ENCODE results near the gene PRUNE2. TPM values are rescaled to one million over a fixed set of nuclear protein-coding genes. Genes with fewer than 3 reads are reported as not detected.

PRUNE2 gene
- total RNA-seq, 1 donor from 2014 or later = 8.7 TPM

DNA sequence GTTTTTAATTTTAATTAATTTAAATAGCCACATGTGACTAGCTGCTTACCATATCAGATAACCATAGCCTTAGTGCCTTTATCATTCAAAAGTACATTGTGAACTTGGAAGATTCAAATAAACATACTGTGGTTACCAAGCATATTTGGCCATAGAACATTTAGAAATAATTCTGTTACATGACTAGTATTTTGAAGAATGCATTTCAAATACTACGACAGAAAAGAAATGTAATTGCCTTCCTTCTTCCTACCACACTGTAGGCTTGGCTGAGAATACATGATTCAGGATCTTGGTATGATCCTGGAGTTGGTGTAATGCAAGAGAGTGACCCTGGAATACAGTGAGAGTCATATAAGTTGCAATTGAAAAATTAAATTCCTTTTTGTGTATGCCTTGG, 251.3 kb downstream of the PRUNE2 start:
- Histone ChIP-seq H3K79me2 (ENCODE audit: insufficient read depth, low read length) (no peaks in the 10 kb centered on the region), H3K4me1 (ENCODE audit: insufficient read depth, low read length) (peaks cover 34% of the 10 kb centered on the region), H2AFZ (ENCODE audit: low read depth, low read length) (no peak overlapping the region), H3K27ac (ENCODE audit: low read depth, low read length) (peak overlapping the region; percentile 76), H4K20me1 (ENCODE audit: insufficient read depth, low read length) (no peaks in the 10 kb centered on the region), H3K9me3 (ENCODE audit: insufficient read depth, low read depth, low read length) (no peaks in the 10 kb centered on the region), H3K27me3 (ENCODE audit: insufficient read depth, low read length) (no peaks in the 10 kb centered on the region), H3K4me2 (ENCODE audit: low read length) (peak overlapping the region; percentile 73), H3K36me3 (ENCODE audit: insufficient read depth, low read length) (no peaks in the 10 kb centered on the region), H3K9ac (ENCODE audit: low read length) (peak overlapping the region; percentile 54), H3K4me3 (ENCODE audit: insufficient read depth, low read depth, low read length) (peak overlapping the region; percentile 1)
- peak; percentile 97 for DNase-seq (ENCODE audit: low read depth)
- Mint-ChIP-seq H3K27ac (ENCODE audit: unreplicated experiment) (peak overlapping the region; percentile 94), H3K4me1 (ENCODE audit: low read depth, unreplicated experiment) (peaks cover 61% of the 10 kb centered on the region), H3K36me3 (ENCODE audit: low read depth, unreplicated experiment) (peaks cover 3% of the 10 kb centered on the region), H3K27me3 (ENCODE audit: low read depth, unreplicated experiment) (no peaks in the 10 kb centered on the region), H3K9me3 (ENCODE audit: unreplicated experiment) (no peaks in the 10 kb centered on the region), H3K4me3 (ENCODE audit: unreplicated experiment) (no peak overlapping the region)
- peak; percentile 100 for FAIRE-seq
- TF ChIP-seq EZH2 (IDR thresholded peaks at IDR 0.05; ENCODE audit: insufficient read depth, low read length) = no peak
- TF ChIP-seq, protein P1, sequence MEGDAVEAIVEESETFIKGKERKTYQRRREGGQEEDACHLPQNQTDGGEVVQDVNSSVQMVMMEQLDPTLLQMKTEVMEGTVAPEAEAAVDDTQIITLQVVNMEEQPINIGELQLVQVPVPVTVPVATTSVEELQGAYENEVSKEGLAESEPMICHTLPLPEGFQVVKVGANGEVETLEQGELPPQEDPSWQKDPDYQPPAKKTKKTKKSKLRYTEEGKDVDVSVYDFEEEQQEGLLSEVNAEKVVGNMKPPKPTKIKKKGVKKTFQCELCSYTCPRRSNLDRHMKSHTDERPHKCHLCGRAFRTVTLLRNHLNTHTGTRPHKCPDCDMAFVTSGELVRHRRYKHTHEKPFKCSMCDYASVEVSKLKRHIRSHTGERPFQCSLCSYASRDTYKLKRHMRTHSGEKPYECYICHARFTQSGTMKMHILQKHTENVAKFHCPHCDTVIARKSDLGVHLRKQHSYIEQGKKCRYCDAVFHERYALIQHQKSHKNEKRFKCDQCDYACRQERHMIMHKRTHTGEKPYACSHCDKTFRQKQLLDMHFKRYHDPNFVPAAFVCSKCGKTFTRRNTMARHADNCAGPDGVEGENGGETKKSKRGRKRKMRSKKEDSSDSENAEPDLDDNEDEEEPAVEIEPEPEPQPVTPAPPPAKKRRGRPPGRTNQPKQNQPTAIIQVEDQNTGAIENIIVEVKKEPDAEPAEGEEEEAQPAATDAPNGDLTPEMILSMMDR (IDR thresholded peaks at IDR 0.05; ENCODE audit: insufficient read depth, low read depth, low read length) = no peak

DNA sequence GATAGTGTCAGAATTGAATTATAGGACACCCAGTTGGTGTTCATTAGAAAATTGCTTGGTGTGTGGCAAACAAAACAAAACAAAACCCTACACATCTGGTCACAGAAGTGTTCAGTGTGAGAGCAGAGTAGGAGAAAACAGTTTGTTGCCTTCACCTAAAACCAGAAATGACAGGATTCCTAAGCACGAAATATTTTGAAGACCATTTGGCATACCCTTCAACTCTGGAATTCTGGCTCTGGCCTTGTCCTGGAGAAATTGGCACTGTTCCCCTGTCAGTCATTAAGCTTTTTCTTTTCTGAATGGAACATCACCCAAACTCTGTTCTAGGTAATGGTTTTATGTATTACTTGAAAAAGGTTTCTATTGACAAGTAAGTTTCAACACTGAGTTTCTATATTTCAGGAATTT, 251.9 kb downstream of the PRUNE2 start:
- TF ChIP-seq, protein P1 (IDR thresholded peaks at IDR 0.05; ENCODE audit: insufficient read depth, low read depth, low read length) = no peak
- no peak for TF ChIP-seq EZH2 (IDR thresholded peaks at IDR 0.05; ENCODE audit: insufficient read depth, low read length)
- peak overlapping the region; percentile 76 for H3K27ac ChIP-seq (ENCODE audit: low read depth, low read length)
- no peaks in the 10 kb centered on the region for H3K27me3 Mint-ChIP-seq (ENCODE audit: low read depth, unreplicated experiment)
- peak overlapping the region; percentile 1 for H2AFZ ChIP-seq (ENCODE audit: low read depth, low read length)
- H3K27ac Mint-ChIP-seq (ENCODE audit: unreplicated experiment) = peak overlapping the region; percentile 86
- no peak overlapping the region for H3K4me3 Mint-ChIP-seq (ENCODE audit: unreplicated experiment)
- no peaks in the 10 kb centered on the region for H4K20me1 ChIP-seq (ENCODE audit: insufficient read depth, low read length)
- peaks cover 3% of the 10 kb centered on the region for H3K36me3 Mint-ChIP-seq (ENCODE audit: low read depth, unreplicated experiment)
- peak; percentile 66 for DNase-seq (ENCODE audit: low read depth)
- no peaks in the 10 kb centered on the region for H3K79me2 ChIP-seq (ENCODE audit: insufficient read depth, low read length)
- no peaks in the 10 kb centered on the region for H3K9me3 ChIP-seq (ENCODE audit: insufficient read depth, low read depth, low read length)
- no peaks in the 10 kb centered on the region for H3K36me3 ChIP-seq (ENCODE audit: insufficient read depth, low read length)
- H3K9ac ChIP-seq (ENCODE audit: low read length) = peak overlapping the region; percentile 54
- peak overlapping the region; percentile 73 for H3K4me2 ChIP-seq (ENCODE audit: low read length)
- H3K9me3 Mint-ChIP-seq (ENCODE audit: unreplicated experiment) = no peaks in the 10 kb centered on the region
- FAIRE-seq = peak; percentile 73
- no peak overlapping the region for H3K4me3 ChIP-seq (ENCODE audit: insufficient read depth, low read depth, low read length)
- H3K4me1 ChIP-seq (ENCODE audit: insufficient read depth, low read length) = peaks cover 34% of the 10 kb centered on the region
- H3K4me1 Mint-ChIP-seq (ENCODE audit: low read depth, unreplicated experiment) = peaks cover 61% of the 10 kb centered on the region
- no peaks in the 10 kb centered on the region for H3K27me3 ChIP-seq (ENCODE audit: insufficient read depth, low read length)

DNA sequence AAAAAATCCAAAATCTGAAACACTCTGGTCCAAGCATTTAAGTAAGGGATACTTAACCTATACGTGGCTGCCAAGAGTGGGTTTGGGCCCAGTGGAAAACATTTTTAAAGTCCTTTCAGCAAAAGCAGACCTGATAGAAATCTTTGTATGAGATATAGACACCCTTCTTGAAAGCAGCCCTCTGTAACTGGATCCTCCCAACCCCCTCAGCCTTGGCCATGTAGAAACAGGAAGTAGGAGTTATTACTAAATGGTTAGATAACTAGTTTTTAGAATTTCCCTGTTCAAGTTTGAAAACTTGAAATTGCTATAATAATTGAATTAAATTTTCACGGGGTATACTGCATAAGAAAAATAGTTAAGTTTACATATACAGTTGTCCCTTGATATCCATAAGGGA, 253.0 kb downstream of the PRUNE2 start:
- H3K9me3 Mint-ChIP-seq (ENCODE audit: unreplicated experiment) = no peaks in the 10 kb centered on the region
- H3K4me1 Mint-ChIP-seq (ENCODE audit: low read depth, unreplicated experiment) = peaks cover 61% of the 10 kb centered on the region
- Histone ChIP-seq H3K9me3 (ENCODE audit: insufficient read depth, low read depth, low read length) (no peaks in the 10 kb centered on the region), H2AFZ (ENCODE audit: low read depth, low read length) (no peak overlapping the region), H3K79me2 (ENCODE audit: insufficient read depth, low read length) (no peaks in the 10 kb centered on the region), H3K4me1 (ENCODE audit: insufficient read depth, low read length) (peaks cover 34% of the 10 kb centered on the region), H3K27ac (ENCODE audit: low read depth, low read length) (no peak overlapping the region), H3K9ac (ENCODE audit: low read length) (no peak overlapping the region), H3K36me3 (ENCODE audit: insufficient read depth, low read length) (no peaks in the 10 kb centered on the region), H3K4me3 (ENCODE audit: insufficient read depth, low read depth, low read length) (no peak overlapping the region), H3K4me2 (ENCODE audit: low read length) (no peak overlapping the region), H4K20me1 (ENCODE audit: insufficient read depth, low read length) (no peaks in the 10 kb centered on the region), H3K27me3 (ENCODE audit: insufficient read depth, low read length) (no peaks in the 10 kb centered on the region)
- peak overlapping the region; percentile 70 for H3K27ac Mint-ChIP-seq (ENCODE audit: unreplicated experiment)
- H3K4me3 Mint-ChIP-seq (ENCODE audit: unreplicated experiment) = no peak overlapping the region
- DNase-seq (ENCODE audit: low read depth) (no peak), FAIRE-seq (no peak)
- H3K36me3 Mint-ChIP-seq (ENCODE audit: low read depth, unreplicated experiment) = peaks cover 3% of the 10 kb centered on the region
- no peak for TF ChIP-seq EZH2 (IDR thresholded peaks at IDR 0.05; ENCODE audit: insufficient read depth, low read length)
- TF ChIP-seq, protein P1 (IDR thresholded peaks at IDR 0.05; ENCODE audit: insufficient read depth, low read depth, low read length) = no peak
- no peaks in the 10 kb centered on the region for H3K27me3 Mint-ChIP-seq (ENCODE audit: low read depth, unreplicated experiment)
